ENCODE results near the gene CALHM3.
A peak's percentile ranks its signal among the peaks of the same experiment; 100 is the strongest.
"Not testable (repeated sequence)": the region's sequence is repeated elsewhere in the genome, so short reads cannot be mapped to it uniquely, and the experiment has no call there.

Gene CALHM3

DNA sequence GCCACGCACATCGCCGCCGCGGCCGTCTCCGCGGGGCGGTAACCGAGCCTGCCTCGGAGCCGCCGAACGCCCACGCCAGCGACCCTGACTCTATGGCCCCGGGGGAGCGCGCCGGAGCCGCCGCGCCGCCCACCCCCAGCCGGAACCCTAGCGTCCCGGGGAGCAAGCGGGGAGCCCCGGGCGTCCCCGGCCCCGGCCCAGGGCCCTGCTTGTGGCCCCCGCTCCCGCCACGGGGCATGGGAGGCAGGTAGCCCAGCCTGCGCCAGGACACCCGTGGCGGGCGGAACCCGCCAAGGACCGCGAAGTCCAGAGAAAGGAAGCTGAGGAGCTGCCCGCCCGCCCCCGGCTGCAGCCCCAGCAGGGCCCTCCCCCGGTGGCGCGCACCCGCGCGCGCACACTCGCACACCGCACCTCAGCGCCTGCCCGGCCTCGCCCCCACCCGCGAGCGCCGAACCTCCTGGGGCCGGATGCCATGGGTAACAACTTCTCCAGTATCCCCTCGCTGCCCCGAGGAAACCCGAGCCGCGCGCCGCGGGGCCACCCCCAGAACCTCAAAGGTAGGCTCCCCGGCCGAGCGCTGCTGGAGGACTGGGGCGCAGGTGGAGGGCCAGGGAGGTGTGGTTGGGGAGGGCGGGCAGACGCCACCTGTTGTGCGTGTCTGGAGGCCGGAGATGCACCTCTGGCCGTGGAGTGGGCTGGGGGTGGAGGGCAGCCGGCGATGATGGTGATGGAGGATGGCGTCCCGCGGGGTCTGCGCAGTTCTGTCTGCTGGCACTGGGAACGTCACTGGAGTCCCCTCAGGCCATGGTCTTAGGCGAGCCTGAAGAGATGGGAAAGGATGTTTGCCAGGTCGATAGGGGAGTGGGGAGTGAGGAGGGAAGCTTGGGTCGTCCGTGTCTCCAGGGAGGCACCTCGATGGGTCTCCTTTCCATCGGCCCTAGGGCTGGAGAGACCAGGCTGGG lies 15.2 kb upstream of the CALHM3 start:
- DNase-seq (ENCODE audit: low read depth): no peak
- H3K4me3 ChIP-seq (ENCODE audit: low read depth, low read length): peak overlapping the region; percentile 42
- TF ChIP-seq, protein P1, sequence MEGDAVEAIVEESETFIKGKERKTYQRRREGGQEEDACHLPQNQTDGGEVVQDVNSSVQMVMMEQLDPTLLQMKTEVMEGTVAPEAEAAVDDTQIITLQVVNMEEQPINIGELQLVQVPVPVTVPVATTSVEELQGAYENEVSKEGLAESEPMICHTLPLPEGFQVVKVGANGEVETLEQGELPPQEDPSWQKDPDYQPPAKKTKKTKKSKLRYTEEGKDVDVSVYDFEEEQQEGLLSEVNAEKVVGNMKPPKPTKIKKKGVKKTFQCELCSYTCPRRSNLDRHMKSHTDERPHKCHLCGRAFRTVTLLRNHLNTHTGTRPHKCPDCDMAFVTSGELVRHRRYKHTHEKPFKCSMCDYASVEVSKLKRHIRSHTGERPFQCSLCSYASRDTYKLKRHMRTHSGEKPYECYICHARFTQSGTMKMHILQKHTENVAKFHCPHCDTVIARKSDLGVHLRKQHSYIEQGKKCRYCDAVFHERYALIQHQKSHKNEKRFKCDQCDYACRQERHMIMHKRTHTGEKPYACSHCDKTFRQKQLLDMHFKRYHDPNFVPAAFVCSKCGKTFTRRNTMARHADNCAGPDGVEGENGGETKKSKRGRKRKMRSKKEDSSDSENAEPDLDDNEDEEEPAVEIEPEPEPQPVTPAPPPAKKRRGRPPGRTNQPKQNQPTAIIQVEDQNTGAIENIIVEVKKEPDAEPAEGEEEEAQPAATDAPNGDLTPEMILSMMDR (IDR thresholded peaks at IDR 0.05; ENCODE audit: insufficient read depth, low read depth, low read length, missing control alignments): no peak

- DNase-seq (ENCODE audit: low read depth): peak; percentile 27
- peak within 1 kb of the TSS; percentile 47 for H3K4me3 ChIP-seq (ENCODE audit: low read depth, low read length)
- TF ChIP-seq, protein P1 (IDR thresholded peaks at IDR 0.05; ENCODE audit: insufficient read depth, low read depth, low read length, missing control alignments): no peak
Observed at GRCh38 chr10:103493362-103493915, 14.4 kb upstream of the CALHM3 start, which contains the start of gene NEURL1. NEURL1 (plus strand) TSS chr10:103493705; CDS start chr10:103494388, 683 bp downstream.

DNA sequence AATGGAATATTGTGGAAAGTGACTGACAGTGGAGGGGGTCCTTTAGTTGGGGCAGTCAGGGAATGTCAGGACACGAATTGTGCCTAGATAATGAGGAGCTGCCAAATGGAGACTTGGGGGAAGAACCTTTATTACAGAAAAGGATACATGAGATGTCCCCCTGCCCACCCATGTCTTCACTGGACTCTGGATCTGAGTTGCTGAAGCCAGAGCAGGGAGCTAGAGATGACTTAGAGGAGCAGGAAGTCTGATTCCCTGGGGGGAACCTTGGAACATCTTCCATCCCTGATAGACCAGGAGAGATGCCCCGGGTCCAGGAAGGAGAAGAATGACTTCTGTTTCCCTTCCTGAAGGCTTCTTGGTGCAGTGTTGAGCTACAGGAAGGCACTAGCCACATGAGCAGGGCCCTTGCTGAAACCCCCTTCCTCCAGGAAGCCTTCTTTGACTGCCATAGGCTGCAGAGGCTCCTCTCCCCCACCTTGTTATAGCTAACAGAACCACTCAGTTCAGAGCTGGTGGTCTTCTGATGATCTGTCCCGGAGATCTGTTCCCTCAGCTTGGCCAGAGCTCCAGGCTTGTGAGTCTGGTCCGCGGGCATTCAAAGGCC lies 13.7 kb upstream of the CALHM3 start:
- TF ChIP-seq, protein P1 (IDR thresholded peaks at IDR 0.05; ENCODE audit: insufficient read depth, low read depth, low read length, missing control alignments): no peak
- DNase-seq (ENCODE audit: low read depth): no peak
- H3K4me3 ChIP-seq (ENCODE audit: low read depth, low read length): no peak overlapping the region

DNA sequence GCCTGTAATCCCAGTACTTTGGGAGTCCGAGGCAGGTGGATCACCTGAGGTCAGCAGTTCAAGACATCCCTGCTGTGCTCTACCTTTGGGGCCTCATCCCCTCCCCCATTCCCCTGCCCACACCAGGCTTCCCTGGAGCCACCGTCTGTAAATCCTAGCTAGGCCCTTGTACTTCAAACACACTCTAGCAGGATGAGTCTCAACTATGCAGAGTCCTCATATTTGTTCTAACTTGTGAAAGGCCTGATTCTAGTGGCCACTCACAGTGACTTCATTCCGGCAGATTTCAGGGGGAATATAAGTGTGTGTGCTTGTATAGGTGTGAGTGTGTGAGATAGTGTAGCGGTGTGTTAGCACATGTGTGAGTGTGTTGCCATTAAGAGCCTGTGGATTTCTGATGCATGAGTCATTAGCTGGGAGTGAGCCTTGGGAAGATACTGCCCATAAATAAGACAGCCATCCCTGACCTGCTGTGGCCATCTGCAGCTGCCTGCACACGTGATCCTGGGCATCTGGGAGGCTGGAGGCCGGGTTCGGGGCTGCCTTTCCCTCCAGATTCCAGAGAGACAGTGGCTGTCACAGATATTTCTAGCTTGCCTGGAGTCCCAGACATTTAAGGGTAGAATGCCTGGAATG lies 12.8 kb upstream of the CALHM3 start:
- no peak overlapping the region for H3K4me3 ChIP-seq (ENCODE audit: low read depth, low read length)
- TF ChIP-seq, protein P1 (IDR thresholded peaks at IDR 0.05; ENCODE audit: insufficient read depth, low read depth, low read length, missing control alignments): no peak
- no peak for DNase-seq (ENCODE audit: low read depth)

DNA sequence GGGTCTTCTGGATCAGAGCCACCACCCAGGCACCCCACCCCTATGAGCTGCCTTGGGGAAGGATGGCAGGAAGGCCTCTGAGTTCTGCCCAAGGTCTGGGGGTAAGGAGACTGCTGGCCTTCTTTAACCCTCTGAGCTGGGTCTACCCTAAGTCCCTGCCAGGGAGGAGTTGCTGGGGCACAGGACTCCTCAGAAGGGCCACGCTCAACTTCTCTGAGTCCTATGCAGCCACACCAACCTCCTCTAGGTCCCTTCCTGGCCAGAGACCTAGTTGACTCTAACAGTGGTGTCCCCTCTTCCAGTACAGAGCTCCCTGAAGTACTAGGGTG lies 11.9 kb upstream of the CALHM3 start:
- TF ChIP-seq, protein P1 (IDR thresholded peaks at IDR 0.05; ENCODE audit: insufficient read depth, low read depth, low read length, missing control alignments): no peak
- DNase-seq (ENCODE audit: low read depth): no peak
- no peak overlapping the region for H3K4me3 ChIP-seq (ENCODE audit: low read depth, low read length)

DNA sequence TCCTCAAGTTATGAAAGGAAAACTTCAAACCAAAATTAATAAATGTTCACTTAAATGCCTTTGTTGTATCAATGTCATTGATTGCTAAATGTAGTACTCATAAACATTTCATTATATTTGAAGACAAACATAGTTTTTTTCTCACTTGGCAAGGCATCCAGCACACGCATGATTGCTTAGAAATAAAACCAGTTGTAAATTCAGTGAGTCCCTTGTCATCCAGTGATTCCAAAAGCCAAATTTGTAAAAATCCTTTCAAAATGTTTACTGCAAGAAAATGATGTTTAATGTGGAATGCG lies 8.3 kb upstream of the CALHM3 start:
- DNase-seq (ENCODE audit: low read depth): no peak
- no peak overlapping the region for H3K4me3 ChIP-seq (ENCODE audit: low read depth, low read length)
- TF ChIP-seq, protein P1 (IDR thresholded peaks at IDR 0.05; ENCODE audit: insufficient read depth, low read depth, low read length, missing control alignments): no peak

- not testable (repeated sequence) for H3K4me3 ChIP-seq (ENCODE audit: low read depth, low read length); DNase-seq (ENCODE audit: low read depth)
Observed at GRCh38 chr10:103486635-103487409, 7.8 kb upstream of the CALHM3 start.

Data from GM12865 (cell line).